PC-3 (cell line): ENCODE data around the gene NRBF2.

ENCODE experiments used
- EZH2phosphoT487 ChIP-seq: fragments of 300-600 bp; sonication (generic); IDR thresholded peaks from 2 replicates; pipeline ENCODE4 v1.6.1; 2018; ENCODE audit warnings: mild to moderate bottlenecking, antibody characterized with exemption, low read length, borderline replicate concordance
- TF ChIP-seq, protein P1 (sequence below): fragments of 300-600 bp; sonication (generic); conservative IDR thresholded peaks from 2 replicates; pipeline ENCODE4 v1.5.1; 2017; ENCODE audit warnings: antibody characterized with exemption, low read depth, mild to moderate bottlenecking, low read length

GRCh38 chr10:63145782-63146181 is 12.7 kb downstream of the NRBF2 start:
- TF ChIP-seq, protein P1, sequence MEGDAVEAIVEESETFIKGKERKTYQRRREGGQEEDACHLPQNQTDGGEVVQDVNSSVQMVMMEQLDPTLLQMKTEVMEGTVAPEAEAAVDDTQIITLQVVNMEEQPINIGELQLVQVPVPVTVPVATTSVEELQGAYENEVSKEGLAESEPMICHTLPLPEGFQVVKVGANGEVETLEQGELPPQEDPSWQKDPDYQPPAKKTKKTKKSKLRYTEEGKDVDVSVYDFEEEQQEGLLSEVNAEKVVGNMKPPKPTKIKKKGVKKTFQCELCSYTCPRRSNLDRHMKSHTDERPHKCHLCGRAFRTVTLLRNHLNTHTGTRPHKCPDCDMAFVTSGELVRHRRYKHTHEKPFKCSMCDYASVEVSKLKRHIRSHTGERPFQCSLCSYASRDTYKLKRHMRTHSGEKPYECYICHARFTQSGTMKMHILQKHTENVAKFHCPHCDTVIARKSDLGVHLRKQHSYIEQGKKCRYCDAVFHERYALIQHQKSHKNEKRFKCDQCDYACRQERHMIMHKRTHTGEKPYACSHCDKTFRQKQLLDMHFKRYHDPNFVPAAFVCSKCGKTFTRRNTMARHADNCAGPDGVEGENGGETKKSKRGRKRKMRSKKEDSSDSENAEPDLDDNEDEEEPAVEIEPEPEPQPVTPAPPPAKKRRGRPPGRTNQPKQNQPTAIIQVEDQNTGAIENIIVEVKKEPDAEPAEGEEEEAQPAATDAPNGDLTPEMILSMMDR, result no peak
- no peak for TF ChIP-seq EZH2phosphoT487
